HEK293 (cell line): ENCODE measurements around the gene BTBD17.

Source experiments
- EGR2 ChIP-seq: fragments of 450-650 bp; formaldehyde crosslinking; IDR thresholded peaks from 2 replicates; pipeline ENCODE4 v1.5.1; 2016; ENCODE audit warnings: low read depth, missing biosample characterization, missing genetic modification characterization
- KLF16 ChIP-seq: fragments of 450-650 bp; formaldehyde crosslinking; IDR thresholded peaks from 2 replicates; pipeline ENCODE4 v1.5.1; 2017; ENCODE audit warnings: missing biosample characterization, missing genetic modification characterization
- MEIS1 ChIP-seq: sonication (generic); formaldehyde crosslinking; IDR thresholded peaks from 2 replicates; pipeline ENCODE4 v1.8.1; 2022; ENCODE audit warnings: missing genetic modification reagents, mild to moderate bottlenecking, borderline replicate concordance
- SCRT2 ChIP-seq: fragments of 450-650 bp; formaldehyde crosslinking; IDR thresholded peaks from 2 replicates; pipeline ENCODE4 v1.5.1; 2016; ENCODE audit warnings: missing biosample characterization, missing genetic modification characterization
- YY1 ChIP-seq: fragments of 450-650 bp; formaldehyde crosslinking; IDR thresholded peaks from 2 replicates; pipeline ENCODE4 v1.5.1; 2018; ENCODE audit warnings: missing biosample characterization, missing genetic modification characterization
- ZBTB21 ChIP-seq: fragments of 450-650 bp; formaldehyde crosslinking; IDR thresholded peaks from 2 replicates; pipeline ENCODE4 v1.5.1; 2017; ENCODE audit warnings: missing biosample characterization, missing genetic modification characterization
- ZNF18 ChIP-seq: fragments of 450-650 bp; formaldehyde crosslinking; IDR thresholded peaks from 2 replicates; pipeline ENCODE4 v1.5.1; 2016; ENCODE audit warnings: missing biosample characterization, missing genetic modification characterization
- ZNF37A ChIP-seq: fragments of 450-650 bp; IDR thresholded peaks from 2 replicates; pipeline ENCODE4 v1.5.1; 2018; ENCODE audit warnings: missing biosample characterization, missing genetic modification characterization
- ZNF416 ChIP-seq: fragments of 450-650 bp; formaldehyde crosslinking; IDR thresholded peaks from 2 replicates; pipeline ENCODE4 v1.5.1; 2016; ENCODE audit warnings: missing biosample characterization, missing genetic modification characterization
- ZXDB ChIP-seq: fragments of 450-650 bp; formaldehyde crosslinking; IDR thresholded peaks from 2 replicates; pipeline ENCODE4 v1.5.1; 2016; ENCODE audit warnings: missing biosample characterization, missing genetic modification characterization
- TF ChIP-seq, protein P1 (sequence below): fragments of 450-650 bp; formaldehyde crosslinking; IDR thresholded peaks from 2 replicates; pipeline ENCODE4 v1.5.1; 2016; ENCODE audit warnings: missing biosample characterization, missing genetic modification characterization
- TF ChIP-seq, protein P2 (sequence below): fragments of 450-650 bp; formaldehyde crosslinking; IDR thresholded peaks from 2 replicates; pipeline ENCODE4 v1.5.1; 2016; ENCODE audit warnings: missing biosample characterization, missing genetic modification characterization
- TF ChIP-seq, protein P3 (sequence below): fragments of 450-650 bp; formaldehyde crosslinking; IDR thresholded peaks from 2 replicates; pipeline ENCODE4 v1.5.1; 2016; ENCODE audit warnings: missing biosample characterization, missing genetic modification characterization

DNA sequence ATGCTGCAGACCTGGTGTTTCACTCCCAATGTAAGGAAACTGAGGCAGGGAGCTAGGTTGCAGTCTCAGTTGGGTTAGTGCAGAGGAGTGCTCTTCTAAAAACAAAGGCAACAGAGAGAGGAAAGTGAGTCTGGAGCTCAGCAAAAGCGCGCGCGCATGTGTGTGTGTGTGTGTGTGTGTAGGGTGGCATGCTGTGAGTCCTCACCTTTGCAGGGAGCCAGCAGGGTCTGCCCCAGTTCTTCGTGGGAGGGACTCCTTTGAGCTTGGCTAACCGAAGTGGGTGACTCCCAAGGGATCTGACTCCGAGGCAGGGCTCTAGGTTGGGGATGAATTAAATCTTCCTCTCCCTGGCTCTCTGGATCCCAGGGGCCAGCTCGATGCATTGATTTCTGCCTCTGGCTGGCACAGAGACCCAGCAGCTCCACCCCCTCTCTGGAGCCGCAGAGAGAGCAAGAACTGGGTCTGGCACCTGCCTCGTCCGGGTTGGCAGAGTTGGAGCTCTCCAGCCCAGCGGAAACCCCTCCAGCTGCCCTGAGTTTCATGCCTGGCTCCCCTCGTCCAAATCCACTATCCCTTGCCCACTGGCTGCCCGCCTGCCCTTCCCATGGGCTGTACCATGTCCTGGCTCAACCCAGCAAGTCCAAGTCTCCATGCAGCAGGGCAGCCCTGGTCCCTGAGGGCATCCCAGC lies 1.3 kb upstream of the BTBD17 start:
- TF ChIP-seq ZNF18 (tag by site-specific recombination) (no peak), SCRT2 (tag by site-specific recombination) (no peak), ZNF416 (no peak), ZXDB (tag by site-specific recombination) (no peak), MEIS1 (CRISPR knock-in tag) (no peak), ZNF37A (tag by site-specific recombination) (no peak), ZBTB21 (tag by site-specific recombination) (no peak), EGR2 (tag by site-specific recombination) (no peak), KLF16 (tag by site-specific recombination) (no peak), YY1 (tag by site-specific recombination) (no peak)
- TF ChIP-seq, protein P1, sequence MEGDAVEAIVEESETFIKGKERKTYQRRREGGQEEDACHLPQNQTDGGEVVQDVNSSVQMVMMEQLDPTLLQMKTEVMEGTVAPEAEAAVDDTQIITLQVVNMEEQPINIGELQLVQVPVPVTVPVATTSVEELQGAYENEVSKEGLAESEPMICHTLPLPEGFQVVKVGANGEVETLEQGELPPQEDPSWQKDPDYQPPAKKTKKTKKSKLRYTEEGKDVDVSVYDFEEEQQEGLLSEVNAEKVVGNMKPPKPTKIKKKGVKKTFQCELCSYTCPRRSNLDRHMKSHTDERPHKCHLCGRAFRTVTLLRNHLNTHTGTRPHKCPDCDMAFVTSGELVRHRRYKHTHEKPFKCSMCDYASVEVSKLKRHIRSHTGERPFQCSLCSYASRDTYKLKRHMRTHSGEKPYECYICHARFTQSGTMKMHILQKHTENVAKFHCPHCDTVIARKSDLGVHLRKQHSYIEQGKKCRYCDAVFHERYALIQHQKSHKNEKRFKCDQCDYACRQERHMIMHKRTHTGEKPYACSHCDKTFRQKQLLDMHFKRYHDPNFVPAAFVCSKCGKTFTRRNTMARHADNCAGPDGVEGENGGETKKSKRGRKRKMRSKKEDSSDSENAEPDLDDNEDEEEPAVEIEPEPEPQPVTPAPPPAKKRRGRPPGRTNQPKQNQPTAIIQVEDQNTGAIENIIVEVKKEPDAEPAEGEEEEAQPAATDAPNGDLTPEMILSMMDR: no peak
- TF ChIP-seq, protein P2, sequence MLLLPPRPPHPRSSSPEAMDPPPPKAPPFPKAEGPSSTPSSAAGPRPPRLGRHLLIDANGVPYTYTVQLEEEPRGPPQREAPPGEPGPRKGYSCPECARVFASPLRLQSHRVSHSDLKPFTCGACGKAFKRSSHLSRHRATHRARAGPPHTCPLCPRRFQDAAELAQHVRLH: no peak
- TF ChIP-seq, protein P3, sequence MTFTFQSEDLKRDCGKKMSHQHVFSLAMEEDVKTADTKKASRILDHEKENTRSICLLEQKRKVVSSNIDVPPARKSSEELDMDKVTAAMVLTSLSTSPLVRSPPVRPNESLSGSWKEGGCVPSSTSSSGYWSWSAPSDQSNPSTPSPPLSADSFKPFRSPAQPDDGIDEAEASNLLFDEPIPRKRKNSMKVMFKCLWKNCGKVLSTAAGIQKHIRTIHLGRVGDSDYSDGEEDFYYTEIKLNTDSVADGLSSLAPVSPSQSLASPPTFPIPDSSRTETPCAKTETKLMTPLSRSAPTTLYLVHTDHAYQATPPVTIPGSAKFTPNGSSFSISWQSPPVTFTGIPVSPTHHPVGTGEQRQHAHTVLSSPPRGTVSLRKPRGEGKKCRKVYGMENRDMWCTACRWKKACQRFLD (tag by site-specific recombination): no peak
